Femur (tissue), 1 donor: Measurements from ENCODE around the gene PTPRJ.
"Not testable (repeated sequence)": the region's sequence is repeated elsewhere in the genome, so short reads cannot be mapped to it uniquely, and the experiment has no call there.

Source experiments
- DNase-seq: peaks from one replicate; pipeline ENCODE4 v3.0.0-alpha.2; 2017

PTPRJ gene

GRCh38 chr11:48019217-48019584, 38.8 kb downstream of the PTPRJ start:
- no peak for DNase-seq

GRCh38 chr11:48019595-48019994, 39.2 kb downstream of the PTPRJ start:
- DNase-seq: no peak

GRCh38 chr11:48020092-48020755, 39.9 kb downstream of the PTPRJ start:
- DNase-seq: no peak

GRCh38 chr11:48021201-48021820, 41.0 kb downstream of the PTPRJ start:
- not testable (repeated sequence) for DNase-seq

GRCh38 chr11:48022445-48022844, 42.1 kb downstream of the PTPRJ start:
- DNase-seq: no peak

- DNase-seq: not testable (repeated sequence)
These were observed 43.2 kb downstream of the PTPRJ start for GRCh38 chr11:48023608-48024007.

- DNase-seq: no peak
These were observed 44.3 kb downstream of the PTPRJ start for GRCh38 chr11:48024635-48025071.

GRCh38 chr11:48025293-48025983, 45.1 kb downstream of the PTPRJ start:
- no peak for DNase-seq

- no peak for DNase-seq
These were observed 45.6 kb downstream of the PTPRJ start for GRCh38 chr11:48025984-48026340.

GRCh38 chr11:48028914-48029680, 48.7 kb downstream of the PTPRJ start:
- no peak for DNase-seq

- no peak for DNase-seq
These were observed 49.4 kb downstream of the PTPRJ start for GRCh38 chr11:48029681-48030290.

- no peak for DNase-seq
These were observed 51.2 kb downstream of the PTPRJ start for GRCh38 chr11:48031602-48032001.

- DNase-seq: no peak
These were observed 52.4 kb downstream of the PTPRJ start for GRCh38 chr11:48032721-48033120.

GRCh38 chr11:48033918-48034341, 53.6 kb downstream of the PTPRJ start:
- DNase-seq: no peak

- DNase-seq: no peak
These were observed 54.8 kb downstream of the PTPRJ start for GRCh38 chr11:48034926-48035871.

- DNase-seq: no peak
These were observed 55.7 kb downstream of the PTPRJ start for GRCh38 chr11:48036011-48036410.

GRCh38 chr11:48036466-48036865, 56.1 kb downstream of the PTPRJ start:
- DNase-seq: no peak

GRCh38 chr11:48037709-48038468, 57.5 kb downstream of the PTPRJ start:
- no peak for DNase-seq

- no peak for DNase-seq
These were observed 60.6 kb downstream of the PTPRJ start for GRCh38 chr11:48040830-48041444.

- DNase-seq: no peak
These were observed 61.7 kb downstream of the PTPRJ start for GRCh38 chr11:48041877-48042695.
